DMS79 treated with DMSO at 0.1 percent for 48 hours (cell line): Measurements from ENCODE around the gene AREG.

ENCODE experiments used
- DNase-seq: peaks from one replicate; lab custom pipeline; 2025; lab: John Stamatoyannopoulos, UW

The AREG gene

DNA sequence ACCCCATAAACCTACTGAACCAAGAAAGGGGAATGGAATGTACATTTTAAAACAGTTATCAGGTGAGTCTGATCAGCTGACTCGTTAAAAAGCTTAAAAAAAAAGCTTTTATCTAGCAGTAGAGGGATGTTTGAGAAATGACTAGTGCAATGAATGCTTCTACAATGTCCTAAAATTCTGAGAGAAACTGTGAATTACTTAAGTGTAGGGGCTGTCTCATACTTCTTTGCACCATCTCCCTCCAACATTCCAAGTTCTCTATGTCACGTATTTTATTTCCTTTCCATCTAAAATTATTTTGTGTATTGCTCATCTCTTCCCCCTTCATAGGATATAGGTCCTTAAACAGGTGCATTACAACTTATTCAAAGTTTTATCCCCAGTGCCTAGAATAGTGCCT is 11.9 kb upstream of the AREG start:
- no peak for DNase-seq

DNA sequence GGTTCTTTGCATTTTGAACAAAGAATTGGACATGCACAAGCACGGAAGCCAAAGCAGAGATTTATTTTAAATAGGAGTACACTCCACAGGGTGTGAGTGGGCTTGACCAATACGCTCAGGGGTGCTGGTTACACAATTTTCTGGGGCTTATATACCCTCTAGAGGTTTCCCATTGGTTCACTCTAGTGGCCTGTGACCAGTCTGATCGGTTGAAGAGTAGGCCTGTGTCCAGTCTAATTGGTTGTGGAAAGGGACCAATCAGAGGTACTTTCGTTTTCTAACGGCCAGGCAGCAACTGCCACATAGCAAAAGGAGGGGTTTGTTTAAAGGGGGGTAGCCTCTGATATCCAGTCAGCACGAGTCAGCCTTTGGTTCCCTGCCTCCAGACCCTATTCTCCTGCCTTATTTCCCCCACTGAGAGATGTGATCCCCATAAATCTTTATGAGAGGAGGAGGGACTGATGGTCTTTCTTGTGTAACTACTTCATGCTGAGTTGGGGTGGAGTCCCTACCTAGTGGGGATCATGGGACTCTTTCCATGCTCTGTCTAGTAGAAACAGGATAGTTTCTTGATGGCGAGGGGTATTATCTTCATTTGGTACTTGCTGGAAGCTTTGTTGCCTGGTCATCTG is 11.3 kb upstream of the AREG start:
- DNase-seq, result no peak

DNA sequence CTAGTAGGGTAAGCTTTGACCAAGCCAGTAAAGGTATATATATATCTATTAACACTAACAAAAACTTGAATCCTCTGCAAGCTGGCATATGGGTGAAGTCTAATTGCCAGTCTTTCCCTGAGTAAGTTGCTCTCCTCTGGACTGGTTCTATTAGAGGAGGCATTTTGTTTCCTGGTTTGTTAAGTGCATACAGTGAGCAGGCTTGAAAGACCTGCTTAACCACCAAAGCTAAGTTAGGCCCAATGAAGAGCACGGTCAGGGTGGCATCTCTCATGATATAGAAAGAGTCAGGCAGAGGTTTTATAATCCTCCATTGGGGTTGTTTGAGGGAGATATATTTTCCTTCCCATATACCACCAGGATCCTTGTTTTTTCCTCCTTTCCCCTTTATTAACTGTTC is 9.6 kb upstream of the AREG start:
- no peak for DNase-seq

DNA sequence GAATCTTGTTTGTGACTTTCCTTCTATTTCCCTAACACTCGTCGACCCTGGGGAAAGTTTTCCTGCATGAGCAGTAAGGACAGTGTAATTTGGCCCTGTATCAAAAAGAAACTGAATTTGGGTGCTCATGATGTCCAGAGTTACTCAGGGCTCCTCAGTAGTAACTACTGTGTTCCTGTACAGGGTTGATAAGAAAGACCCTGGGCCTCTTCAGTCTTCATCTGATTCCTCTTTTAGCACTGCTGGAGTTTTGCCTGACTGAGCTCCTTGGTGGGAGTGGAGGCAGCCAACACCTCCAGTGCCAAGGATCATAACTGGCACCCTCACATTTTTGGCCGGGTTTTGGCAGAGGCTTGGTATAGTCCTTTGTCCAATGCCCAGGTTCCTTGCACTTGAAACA is 7.1 kb upstream of the AREG start:
- no peak for DNase-seq

DNA sequence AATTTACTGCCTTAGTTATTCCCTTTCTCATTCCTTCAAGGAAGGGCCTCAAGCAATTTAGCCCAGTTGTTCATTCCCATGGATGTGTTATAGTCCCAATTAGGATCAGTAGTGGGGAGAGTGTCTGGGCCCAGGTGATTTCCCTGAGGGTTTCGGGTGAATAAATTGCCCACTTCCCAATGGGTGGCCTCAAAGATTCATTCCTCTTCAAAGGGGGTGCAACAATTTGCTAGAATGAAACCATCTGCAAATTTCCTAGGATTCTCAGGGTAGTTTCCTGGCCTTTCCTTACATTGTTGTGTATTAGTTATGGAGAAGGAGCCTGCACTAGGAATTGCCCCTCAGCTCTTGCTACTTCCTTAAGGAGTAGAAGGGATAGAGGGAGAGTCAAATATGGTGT is 6.3 kb upstream of the AREG start:
- no peak for DNase-seq

DNA sequence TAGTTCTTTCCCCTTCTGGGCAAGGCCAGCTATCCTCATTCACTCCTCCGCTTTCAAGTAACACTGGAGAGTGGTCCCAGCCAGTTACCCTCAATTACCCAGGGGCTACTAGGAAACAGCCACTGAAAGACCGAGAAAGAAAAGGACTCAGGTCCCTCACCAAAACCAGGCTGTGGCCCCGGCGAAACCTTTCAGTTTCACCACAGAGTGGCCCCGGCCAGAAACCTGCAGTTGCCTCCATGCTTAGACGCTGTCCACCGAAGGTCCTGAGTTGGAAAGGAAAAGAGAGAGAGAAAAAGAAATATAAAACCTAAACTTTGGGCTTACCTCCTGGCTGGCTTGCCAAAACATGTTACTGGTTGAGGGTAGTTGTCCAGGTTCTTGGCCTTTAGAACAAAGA is 5.0 kb upstream of the AREG start:
- DNase-seq, result no peak

DNA sequence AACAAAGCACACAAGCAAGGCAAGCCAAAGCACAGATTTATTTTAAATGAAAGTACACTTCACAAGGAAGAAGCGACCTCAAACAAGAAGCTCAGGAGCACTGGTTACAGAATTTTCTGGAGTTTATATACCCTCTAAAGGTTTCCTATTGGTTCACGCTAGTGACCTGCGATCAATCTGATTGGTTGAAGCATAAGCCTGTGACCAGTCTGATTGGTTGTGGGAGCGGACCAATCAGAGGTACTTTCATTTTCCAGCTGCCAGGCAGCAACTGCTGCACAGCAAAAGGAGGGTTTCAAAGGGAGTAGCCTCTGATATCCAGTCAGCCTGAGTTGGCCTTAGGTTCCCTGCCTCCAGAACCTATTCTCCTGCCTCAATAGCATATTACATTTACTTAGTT is 4.6 kb upstream of the AREG start:
- no peak for DNase-seq

DNA sequence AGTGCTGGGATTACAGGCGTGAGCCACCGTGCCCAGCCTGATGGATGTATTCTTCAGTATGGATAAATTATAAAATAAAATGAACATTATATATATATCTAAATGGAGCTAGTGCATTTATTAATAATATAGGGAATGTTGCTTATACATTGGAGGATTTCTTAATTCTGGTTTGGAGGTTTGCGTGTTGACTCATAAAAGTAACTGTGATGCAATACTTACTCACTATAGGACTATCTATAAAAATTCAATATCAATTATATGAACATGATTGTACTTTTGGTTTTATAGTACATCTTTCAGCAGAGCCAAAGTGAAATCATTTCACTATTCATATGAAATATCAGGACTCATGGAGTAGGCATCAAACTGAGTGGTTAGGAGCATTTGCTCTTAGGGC is 3.2 kb upstream of the AREG start:
- no peak for DNase-seq

DNA sequence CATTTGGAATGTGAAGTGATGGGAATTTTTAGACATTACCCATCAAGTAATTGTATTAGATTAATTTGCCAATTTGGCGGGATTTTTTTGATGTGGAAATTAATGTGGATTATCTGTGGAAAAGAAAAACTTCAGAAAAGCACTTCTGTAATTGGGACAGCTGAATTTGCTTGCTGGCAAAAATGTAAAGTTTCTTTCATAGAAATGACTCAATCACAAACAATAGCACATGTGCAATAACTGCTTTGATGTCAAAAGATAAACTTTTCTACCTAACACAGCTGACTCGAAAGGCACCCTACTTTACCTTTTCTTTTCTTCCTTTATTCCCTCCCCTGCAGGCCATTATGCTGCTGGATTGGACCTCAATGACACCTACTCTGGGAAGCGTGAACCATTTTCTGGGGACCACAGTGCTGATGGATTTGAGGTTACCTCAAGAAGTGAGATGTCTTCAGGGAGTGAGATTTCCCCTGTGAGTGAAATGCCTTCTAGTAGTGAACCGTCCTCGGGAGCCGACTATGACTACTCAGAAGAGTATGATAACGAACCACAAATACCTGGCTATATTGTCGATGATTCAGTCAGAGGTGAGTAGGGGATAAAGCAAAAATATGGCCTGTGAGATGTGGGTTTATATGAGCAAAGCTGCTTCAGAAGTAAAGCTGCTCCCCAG is 1.4 kb downstream of the AREG start:
- no peak for DNase-seq

DNA sequence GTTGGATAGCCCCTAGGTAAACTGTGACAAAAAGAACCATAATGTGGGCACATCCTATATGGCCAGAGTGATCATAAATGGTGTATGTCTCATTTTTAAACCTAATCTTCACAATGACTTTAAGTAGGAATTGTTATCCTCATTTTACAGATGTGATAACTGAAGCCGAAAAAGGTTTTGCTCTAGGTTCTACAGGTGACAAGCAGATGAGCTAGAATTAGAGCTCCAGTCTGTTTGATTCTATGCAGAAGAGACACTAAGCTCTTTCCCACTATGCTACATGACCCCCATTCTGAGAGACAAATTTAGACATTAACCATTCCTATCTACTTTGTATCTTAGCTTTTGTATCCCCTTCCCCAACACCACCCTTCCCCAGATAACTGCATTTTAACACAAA is 2.0 kb downstream of the AREG start:
- DNase-seq, result no peak

DNA sequence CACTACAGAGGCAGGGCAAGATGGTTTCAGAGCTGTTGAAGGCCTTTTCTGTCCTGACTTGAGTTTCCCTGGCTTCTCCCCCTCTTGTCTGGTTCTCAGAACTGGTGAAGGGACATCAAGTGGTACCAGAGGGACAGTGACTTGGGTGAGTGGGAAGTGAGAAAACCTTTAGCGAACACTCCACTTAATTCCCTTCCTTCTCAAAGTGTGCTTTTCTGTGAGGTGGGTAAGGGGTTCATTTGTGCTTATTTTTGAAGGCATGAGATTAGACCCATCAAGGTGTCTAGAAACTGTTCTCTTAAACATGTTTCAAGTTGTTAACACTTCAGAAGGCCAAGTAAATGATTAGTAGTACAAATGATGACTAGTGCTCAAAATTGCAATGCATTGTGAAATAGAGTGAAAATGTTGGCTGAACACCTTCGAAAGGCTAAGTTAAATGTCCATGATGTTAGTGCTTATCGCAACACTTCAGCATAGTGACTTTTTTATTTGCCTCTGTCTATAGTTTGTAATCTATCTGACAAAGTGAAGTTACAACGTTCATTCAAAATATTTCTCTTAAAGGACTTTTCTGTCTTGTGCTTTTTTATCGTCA is 2.8 kb downstream of the AREG start:
- DNase-seq, result no peak

DNA sequence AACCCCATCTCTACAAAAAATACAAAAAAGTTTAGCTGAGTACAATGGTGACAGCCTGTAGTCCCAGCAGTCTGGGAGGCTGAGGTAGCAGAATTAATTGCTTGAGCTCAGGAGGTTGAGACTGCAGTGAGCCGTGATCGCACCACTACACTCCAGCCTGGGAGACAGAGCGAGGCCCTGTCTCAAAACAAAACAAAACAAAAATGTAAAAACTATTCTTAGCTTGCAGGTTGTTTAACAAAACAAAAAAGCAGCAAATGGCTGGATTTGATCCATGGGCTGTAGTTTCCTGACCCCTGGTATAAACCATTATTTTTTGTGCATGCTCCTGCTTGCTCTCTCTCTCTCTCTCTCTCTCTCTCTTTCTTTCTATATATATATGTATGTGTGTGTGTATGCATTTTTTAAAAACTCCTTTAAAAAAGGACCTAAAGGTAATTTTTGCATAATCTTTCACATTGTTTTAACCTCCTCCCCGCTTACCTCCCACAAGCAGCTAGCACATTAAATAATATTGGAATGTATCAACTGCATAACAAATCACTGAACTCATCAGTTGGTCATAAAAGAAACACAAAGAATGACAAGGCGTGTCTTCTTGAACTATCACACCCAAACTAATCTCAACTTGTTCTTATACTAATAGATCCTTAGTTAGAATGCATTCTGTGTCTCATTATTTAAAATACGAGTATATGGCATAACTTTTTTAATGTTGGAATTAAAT is 4.8 kb downstream of the AREG start:
- DNase-seq, result no peak

DNA sequence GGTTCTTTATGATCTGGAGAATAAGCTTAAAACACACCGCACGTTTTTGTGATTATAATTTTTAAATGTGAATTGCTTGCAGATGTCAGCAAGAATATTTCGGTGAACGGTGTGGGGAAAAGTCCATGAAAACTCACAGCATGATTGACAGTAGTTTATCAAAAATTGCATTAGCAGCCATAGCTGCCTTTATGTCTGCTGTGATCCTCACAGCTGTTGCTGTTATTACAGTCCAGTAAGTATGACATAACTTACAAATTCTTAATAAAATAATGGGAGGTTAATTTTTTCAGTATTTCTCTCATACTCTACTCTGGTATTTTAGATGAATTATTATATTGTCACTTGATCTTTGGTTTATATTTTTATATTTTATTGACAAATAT is 5.4 kb downstream of the AREG start:
- DNase-seq, result no peak

DNA sequence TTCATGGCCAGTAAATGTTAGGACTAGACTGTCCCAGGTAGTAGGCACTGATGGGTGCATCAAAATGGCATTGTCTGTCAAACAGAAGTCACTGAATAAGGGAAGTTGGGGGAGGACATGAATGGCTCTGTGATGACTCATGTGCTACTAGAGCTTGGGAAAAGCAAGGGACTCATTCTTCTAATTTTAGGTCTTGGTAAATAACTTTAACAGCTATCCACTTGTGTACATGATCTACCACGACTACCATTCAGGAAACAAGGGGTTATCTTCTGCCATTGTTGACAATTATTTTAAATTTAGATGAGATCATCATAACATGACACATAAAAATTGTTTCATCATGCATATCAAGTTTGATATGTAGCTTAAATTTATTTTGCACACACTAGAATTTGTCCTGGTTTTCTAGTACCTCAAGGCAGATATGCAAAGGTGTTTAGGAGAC is 6.3 kb downstream of the AREG start:
- no peak for DNase-seq

DNA sequence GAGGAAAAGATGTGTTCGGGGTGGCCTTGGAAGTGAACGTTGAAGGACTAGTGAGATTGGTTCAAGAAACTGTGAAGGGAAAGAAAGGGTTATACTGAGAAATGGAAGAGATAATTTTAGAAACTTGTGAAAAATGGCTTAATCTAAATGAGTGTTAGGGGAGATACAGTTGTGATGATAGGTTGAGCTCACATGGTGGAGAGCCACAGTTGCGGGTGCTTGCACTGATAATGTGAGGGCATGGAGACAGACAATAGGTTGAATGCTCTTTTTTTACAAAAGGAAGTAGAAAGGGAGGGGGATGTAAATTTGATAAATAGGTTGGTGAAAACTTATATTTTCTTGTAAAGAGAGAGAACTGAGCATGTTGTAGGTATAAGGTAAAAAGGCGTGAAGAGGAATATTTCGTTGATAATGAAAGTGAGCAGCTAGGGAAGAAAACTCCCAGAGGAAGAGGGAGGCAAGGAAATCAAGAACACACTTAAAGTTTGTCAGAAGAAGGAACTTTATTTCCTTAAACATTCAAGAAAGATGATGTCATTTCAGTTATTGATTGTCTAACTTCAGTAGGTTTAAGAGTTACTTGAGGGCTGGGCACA is 8.2 kb downstream of the AREG start:
- no peak for DNase-seq

DNA sequence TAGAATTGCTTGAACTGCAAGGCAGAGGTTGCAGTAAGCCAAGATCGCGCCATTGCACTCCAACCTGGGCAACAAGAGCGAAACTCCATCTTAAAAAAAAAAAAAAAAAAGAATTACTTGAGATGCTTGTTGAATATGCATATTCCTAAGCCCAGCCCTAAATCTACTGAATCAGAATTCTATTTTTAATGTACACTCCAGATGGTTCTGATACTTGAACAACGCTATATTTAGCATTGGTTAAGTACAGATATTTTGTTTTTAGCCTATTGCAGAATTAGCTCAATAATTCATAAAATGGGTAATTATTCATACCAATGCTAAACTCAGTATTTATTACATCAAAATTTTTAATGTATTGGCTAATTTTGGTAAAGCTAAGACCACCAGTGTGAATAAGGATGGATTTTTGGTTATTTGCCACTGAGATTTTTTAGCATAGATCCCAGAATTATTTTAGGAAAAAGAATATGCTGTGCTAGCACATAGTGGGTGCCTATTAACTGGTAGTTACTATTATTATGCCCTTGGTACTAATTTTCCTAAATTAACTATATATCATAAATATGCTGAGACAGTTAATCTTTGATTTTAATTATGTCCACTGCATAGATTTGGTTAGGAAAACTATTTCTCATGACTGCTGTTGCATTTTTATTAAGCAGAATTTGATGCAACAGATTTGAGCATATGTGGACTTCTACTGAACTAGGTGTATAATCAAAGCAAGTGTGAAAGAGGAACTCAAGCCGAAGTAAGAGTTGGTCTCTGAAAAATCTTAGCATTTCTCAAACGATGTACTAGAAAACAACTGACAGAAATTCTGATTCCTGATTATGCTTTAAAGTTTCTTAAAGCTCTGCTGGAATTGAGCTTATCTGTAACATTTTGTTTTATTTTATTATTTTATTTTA is 9.2 kb downstream of the AREG start:
- DNase-seq, result no peak

DNA sequence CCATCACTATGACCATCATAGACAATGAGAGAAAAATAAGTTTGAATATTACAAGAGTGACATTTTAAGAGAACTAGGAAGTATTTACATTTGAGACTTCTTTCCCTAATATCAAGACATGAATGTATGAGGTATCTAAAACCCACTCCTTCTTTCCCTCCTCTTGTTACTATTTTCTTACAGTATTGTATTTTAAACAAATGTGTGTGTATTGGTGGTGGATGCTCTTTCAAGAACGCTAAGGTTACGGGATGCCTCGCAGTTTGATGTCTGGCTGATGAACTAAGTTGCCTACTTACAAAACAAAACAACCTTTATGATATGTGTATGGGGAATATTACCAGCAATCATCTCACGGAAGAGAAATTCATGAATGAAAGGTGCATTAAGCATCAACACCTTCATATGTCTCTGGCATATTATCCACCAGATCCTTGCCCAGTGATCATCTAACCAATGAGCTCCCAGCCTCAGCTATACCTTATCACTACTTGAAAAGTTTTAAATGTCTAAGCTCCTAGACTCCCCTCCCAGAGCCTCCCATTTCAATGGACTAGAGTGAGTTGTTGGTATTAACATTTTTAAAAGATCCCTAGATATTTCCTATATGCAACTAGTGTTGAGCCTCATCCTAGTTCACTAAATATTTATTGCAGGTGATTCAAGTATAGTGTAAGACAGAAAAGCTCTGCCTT is 10.6 kb downstream of the AREG start:
- no peak for DNase-seq

DNA sequence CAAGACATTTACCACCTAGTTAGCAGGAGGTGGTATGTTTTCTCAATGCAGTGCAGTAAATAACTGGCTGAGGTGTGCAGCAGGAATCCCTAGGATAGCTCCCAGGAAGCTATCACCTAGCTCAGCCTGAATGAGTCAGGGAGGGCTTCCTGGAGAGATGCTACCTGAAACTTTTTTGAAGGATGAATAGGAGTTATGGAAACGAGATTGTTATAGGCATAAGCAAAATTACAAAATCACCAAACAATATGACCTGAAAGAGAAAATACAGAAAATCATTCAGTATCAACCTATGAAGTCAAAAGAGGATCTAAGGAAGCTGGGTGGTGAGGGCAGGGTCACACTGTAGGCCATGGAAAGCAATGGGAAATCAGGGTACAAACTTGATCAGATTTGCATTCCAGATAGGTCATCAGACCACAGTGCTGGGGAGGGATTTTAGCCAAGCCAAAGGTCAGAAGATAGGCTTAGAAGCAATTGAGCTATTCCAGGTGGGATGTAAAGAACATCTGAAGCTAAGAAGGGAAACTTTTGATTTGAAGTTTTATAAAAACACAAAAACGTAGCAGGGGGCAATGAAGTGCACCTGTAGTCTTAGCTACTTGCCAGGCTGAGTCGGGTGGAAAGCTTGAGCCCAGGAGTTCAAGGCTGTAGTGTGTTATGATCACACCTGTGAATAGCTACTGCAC is 11.3 kb downstream of the AREG start:
- no peak for DNase-seq

DNA sequence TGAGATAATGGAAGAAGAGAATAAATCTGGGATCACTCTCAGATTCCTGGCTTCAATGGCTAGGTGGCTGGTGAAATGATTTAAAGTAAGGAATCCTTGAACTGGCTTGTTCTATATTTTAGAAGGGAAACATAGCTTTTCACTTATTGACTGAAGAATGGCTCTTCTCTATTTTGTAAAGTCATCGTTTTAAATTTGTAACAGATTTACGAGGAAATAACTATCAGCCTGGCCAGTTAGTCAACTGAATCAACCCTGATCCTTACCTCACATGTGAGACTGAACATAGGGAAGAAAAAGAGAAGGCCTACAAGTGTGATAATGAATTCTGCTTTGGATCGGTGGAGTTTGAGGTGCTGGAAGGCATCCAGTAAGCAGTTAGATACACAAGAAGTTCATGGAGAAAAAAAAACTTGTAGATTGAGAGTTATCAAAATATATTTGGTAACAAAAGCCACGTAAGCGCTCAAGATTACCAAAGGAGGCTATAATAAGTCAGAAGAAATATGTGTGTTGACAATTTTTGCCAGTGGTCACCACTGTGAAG is 12.0 kb downstream of the AREG start:
- DNase-seq, result no peak

DNA sequence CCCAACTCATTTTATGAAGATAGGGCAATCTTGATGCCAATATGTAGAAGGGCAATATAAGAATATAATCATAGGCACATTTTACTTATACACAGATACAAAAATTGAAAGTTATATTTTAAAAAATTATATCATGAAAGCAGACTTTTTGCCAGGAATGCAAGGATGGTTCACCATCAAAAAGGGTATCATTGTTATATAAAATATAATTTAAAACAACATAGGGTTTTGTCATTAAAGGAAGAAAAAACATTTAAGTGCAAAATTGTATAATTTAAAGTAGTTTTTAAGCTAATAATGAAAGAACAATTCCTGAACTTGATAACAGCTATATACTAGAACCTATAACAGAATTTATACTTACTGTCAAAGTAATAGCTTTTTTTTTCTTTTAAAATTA is 15.9 kb downstream of the AREG start:
- no peak for DNase-seq
